Upper lobe of right lung (tissue), 1 donor: ENCODE data around the gene NFIC. TPM values are rescaled to one million over a fixed set of nuclear protein-coding genes. Genes with fewer than 3 reads are reported as not detected.

ENCODE experiments used
- ATAC-seq: fragments of 200-7000 bp; cut with Tn5 transposase; one replicate; pipeline ENCODE4 v1.9.1; 2020; ENCODE audit warnings: mild to moderate bottlenecking, moderate library complexity
- DNase-seq: peaks from one replicate; pipeline ENCODE4 v3.0.0-alpha.2; 2020
- H3K27ac ChIP-seq: fragments of 200-600 bp; one replicate; pipeline ENCODE4 v1.8.0; 2022
- H3K27me3 ChIP-seq: fragments of 200-600 bp; one replicate; pipeline ENCODE4 v1.8.0; 2022; ENCODE audit warnings: mild to moderate bottlenecking
- H3K36me3 ChIP-seq: fragments of 200-600 bp; one replicate; pipeline ENCODE4 v1.8.0; 2022
- H3K4me1 ChIP-seq: fragments of 200-600 bp; one replicate; pipeline ENCODE4 v1.8.0; 2022
- H3K4me3 ChIP-seq: fragments of 200-600 bp; one replicate; pipeline ENCODE4 v1.8.0; 2022; ENCODE audit warnings: mild to moderate bottlenecking
- H3K9me3 ChIP-seq: fragments of 200-600 bp; one replicate; pipeline ENCODE4 v1.8.0; 2022
- intact Hi-C: fragments of 100-400 bp; cut with DNase I; formaldehyde crosslinking; loops from one replicate; pipeline ENCODE4 v1.11.0; 2022
- total RNA-seq: library from RNA; stranded (reverse); fragmentation: NEBNext Ultra II Directional; extraction: Animal tissue kit (Norgen Biotek cat#: 25700); gene quantifications from one replicate; pipeline ENCODE4 v1.2.1, GENCODE V29; 2021
- TF ChIP-seq, protein P1 (sequence below): fragments of 200-600 bp; IDR thresholded peaks from one replicate; pipeline ENCODE4 v1.8.0; 2022; ENCODE audit warnings: antibody characterized with exemption
- donor health status: DM: no; HTN: yes; CAD: no; lungs with severe emphysema.

The NFIC gene
- total RNA-seq, 1 donor from 2014 or later: 150 TPM

DNA sequence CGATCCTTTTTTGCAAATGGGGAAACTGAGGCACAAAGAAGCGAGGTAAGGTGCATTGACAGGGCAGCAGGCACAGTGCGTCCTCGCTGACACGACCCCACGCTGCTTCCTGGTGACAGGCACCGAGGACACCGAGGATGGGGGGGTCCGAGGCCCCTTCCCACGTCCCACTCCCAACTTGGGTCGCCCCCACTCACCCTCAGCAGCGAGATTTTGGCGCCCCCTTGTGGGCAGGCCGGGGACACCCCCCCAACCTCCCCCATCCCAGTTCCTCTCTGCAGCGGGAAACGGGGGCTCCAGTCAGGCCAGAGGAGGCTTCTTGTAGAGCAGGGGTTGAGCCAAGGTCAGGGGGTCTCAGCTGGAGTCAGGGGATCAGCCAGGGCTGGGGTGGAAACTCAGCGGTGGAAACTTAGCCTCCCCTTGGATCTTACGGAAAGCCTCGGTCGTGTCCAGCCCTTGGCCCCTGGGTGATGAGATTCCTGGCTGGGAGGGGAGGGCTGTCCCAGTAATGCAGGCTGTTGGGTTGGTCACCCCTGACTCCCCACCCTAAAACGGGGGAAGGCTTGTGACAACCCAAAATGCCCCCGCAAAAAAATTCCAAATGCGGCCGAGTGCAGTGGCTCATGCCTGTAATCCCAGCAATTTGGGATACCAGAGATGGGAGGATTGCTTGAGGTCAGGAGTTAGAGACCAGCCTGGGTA is 105.7 kb downstream of the NFIC start:
- H3K4me3 ChIP-seq: no peak overlapping the region
- no peaks in the 10 kb centered on the region for H3K9me3 ChIP-seq
- H3K27ac ChIP-seq: no peak overlapping the region
- no peaks in the 10 kb centered on the region for H3K27me3 ChIP-seq
- no peaks in the 10 kb centered on the region for H3K36me3 ChIP-seq
- H3K4me1 ChIP-seq: no peaks in the 10 kb centered on the region
- intact Hi-C loops: no loop called here
- TF ChIP-seq, protein P1, sequence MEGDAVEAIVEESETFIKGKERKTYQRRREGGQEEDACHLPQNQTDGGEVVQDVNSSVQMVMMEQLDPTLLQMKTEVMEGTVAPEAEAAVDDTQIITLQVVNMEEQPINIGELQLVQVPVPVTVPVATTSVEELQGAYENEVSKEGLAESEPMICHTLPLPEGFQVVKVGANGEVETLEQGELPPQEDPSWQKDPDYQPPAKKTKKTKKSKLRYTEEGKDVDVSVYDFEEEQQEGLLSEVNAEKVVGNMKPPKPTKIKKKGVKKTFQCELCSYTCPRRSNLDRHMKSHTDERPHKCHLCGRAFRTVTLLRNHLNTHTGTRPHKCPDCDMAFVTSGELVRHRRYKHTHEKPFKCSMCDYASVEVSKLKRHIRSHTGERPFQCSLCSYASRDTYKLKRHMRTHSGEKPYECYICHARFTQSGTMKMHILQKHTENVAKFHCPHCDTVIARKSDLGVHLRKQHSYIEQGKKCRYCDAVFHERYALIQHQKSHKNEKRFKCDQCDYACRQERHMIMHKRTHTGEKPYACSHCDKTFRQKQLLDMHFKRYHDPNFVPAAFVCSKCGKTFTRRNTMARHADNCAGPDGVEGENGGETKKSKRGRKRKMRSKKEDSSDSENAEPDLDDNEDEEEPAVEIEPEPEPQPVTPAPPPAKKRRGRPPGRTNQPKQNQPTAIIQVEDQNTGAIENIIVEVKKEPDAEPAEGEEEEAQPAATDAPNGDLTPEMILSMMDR: peak; percentile 82
- peak; percentile 77 for DNase-seq
- peak; percentile 66 for ATAC-seq

DNA sequence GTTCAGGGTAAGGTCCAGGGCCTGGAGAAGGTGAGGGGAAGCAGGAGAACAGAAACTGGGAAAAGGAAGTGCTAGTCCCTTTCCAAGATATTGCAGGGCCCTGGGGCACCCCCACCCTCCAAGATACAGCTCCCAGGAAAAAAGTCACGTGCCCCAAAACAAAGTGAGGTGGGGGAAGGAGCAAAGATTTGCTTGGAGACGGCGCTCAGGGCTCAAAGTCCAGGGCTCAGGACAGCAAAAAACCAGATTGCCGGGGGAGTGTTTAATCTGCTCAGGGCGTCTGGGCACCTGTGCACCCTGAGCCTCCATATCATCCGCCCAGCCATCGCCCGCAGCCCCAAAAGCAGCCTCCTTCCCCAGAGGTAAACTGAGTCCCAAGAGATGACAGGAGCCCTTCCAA is 107.6 kb downstream of the NFIC start:
- H3K36me3 ChIP-seq: no peaks in the 10 kb centered on the region
- H3K4me3 ChIP-seq: no peak overlapping the region
- no peak overlapping the region for H3K27ac ChIP-seq
- DNase-seq (no peak), ATAC-seq (no peak)
- intact Hi-C loops: no loop called here
- no peaks in the 10 kb centered on the region for H3K9me3 ChIP-seq
- no peaks in the 10 kb centered on the region for H3K4me1 ChIP-seq
- TF ChIP-seq, protein P1: no peak
- no peaks in the 10 kb centered on the region for H3K27me3 ChIP-seq

DNA sequence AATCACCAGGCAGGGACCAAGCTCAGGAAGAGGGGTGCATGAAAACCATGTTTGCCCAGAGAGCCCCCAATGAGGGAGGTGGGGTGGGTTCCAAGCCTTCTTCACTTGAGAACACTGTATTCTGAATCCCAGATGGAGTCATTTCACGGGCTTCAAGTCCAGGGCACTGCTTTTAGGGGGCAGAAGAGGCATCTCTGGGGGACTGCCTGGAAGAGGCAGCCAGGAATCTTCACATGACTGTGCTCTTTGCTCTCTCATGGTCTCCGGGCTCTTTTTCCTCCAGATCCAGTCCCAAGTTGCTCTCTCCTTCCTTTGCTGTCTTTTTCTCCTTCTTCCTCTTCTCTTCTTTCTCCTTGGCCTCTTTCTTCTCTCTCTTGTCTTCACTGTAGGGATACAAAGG is 108.2 kb downstream of the NFIC start:
- no peak for ATAC-seq
- no peak for DNase-seq
- no peaks in the 10 kb centered on the region for H3K9me3 ChIP-seq
- intact Hi-C loops: loop anchor here (5.0 kb wide), 1 partner anchor 152 kb away; no protein-coding TSS in a partner anchor
- TF ChIP-seq, protein P1: no peak
- no peaks in the 10 kb centered on the region for H3K27me3 ChIP-seq
- no peaks in the 10 kb centered on the region for H3K4me1 ChIP-seq
- no peak overlapping the region for H3K27ac ChIP-seq
- no peaks in the 10 kb centered on the region for H3K36me3 ChIP-seq
- H3K4me3 ChIP-seq: no peak overlapping the region

DNA sequence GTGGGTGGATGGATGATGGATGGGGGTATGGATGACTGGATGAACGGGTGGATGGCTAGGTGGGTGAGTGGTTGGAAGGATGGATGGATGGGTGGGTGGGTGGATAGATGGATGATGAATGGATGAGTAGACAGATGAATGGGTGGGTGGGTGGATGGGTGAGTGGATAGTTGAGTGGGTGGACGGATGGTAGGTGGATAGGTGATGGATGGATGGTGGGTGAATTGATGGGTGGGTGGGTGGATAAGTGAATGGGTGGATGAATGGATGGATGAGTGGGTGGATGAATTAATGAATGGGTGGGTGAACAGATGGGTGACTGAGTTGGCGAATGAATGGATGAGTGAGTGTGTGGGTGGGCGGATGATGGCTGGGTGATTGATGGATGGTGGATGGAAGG is 109.1 kb downstream of the NFIC start:
- Histone ChIP-seq H3K27me3 (peaks cover 6% of the 10 kb centered on the region), H3K27ac (no peak overlapping the region), H3K9me3 (no peaks in the 10 kb centered on the region), H3K4me3 (no peak overlapping the region), H3K36me3 (no peaks in the 10 kb centered on the region), H3K4me1 (no peaks in the 10 kb centered on the region)
- ATAC-seq (no peak), DNase-seq (no peak)
- TF ChIP-seq, protein P1: no peak
- intact Hi-C loops: loop anchor here (5.0 kb wide), 1 partner anchor 153 kb away; no protein-coding TSS in a partner anchor

DNA sequence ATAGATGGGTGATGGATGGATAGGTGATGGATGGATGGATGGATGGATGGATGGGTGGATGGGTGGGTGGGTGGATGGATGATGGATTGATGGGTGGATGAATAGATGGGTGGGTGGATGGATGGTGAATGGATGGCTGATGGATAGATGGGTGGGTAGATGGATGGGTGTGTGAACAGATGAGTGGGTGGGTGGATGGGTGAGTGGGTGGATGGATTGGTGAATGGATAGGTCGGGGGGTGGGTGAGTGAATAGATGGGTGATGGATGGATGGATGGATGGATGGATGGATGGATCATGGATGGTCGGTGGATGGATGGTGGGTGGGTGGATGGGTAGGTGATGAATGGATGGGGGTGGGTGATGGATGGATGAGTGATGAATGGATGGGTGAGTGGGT is 110.4 kb downstream of the NFIC start:
- Histone ChIP-seq H3K27me3 (peaks cover 20% of the 10 kb centered on the region), H3K36me3 (no peaks in the 10 kb centered on the region), H3K4me3 (no peak overlapping the region), H3K4me1 (no peaks in the 10 kb centered on the region), H3K9me3 (no peaks in the 10 kb centered on the region), H3K27ac (no peak overlapping the region)
- TF ChIP-seq, protein P1: no peak
- ATAC-seq (no peak), DNase-seq (no peak)
- intact Hi-C loops: loop anchor here (5.0 kb wide), 1 partner anchor 155 kb away; no protein-coding TSS in a partner anchor
